ENCODE data around the gene EIF2B4. TPM values are rescaled to one million over a fixed set of nuclear protein-coding genes. Genes with fewer than 3 reads are reported as not detected.

The EIF2B4 gene
- total and polyA plus RNA-seq, 2 of the 8 experiments (the other 6 are each of a cell fraction or from before 2014, with no cell fraction given), result 60.0 to 63.2 TPM

DNA sequence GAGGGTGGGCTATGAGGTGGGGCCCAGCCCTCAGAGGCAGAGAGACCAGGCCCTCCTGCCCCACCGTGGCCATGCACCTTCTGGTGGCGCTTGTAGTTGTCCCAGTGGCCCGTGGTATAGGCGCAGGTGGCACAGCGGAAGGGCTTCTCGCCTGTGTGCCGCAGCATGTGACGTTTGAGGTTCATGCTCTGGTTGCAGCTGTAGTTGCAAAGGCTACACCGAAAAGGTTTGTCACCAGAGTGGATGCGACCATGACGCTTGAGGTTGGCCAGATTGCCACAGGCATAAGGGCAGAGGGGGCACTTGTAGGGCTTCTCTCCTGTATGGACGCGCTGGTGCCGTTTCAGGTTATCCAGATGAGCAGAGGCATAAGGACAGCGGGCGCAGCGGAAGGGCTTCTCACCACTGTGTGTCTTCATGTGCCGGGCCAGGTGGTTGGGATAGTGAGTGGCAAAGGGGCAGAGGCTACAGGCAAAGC is 7.5 kb upstream of the EIF2B4 start (continued):
- TF ChIP-seq CHD7 (IDR thresholded peaks at IDR 0.05; ENCODE audit: insufficient replicate concordance, low read length), result no peak
- TF ChIP-seq FOSL1 (IDR thresholded peaks at IDR 0.05; ENCODE audit: insufficient read depth, low read depth, low read length), result no peak
- no peak for TF ChIP-seq CEBPB (IDR thresholded peaks at IDR 0.05; ENCODE audit: low read depth, low read length)
- TF ChIP-seq RFX5 (IDR thresholded peaks at IDR 0.05; ENCODE audit: borderline replicate concordance, low read depth, low read length), result no peak
- TF ChIP-seq, protein P1, sequence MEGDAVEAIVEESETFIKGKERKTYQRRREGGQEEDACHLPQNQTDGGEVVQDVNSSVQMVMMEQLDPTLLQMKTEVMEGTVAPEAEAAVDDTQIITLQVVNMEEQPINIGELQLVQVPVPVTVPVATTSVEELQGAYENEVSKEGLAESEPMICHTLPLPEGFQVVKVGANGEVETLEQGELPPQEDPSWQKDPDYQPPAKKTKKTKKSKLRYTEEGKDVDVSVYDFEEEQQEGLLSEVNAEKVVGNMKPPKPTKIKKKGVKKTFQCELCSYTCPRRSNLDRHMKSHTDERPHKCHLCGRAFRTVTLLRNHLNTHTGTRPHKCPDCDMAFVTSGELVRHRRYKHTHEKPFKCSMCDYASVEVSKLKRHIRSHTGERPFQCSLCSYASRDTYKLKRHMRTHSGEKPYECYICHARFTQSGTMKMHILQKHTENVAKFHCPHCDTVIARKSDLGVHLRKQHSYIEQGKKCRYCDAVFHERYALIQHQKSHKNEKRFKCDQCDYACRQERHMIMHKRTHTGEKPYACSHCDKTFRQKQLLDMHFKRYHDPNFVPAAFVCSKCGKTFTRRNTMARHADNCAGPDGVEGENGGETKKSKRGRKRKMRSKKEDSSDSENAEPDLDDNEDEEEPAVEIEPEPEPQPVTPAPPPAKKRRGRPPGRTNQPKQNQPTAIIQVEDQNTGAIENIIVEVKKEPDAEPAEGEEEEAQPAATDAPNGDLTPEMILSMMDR (IDR thresholded peaks at IDR 0.05; ENCODE audit: control extremely low read depth in 1 of 3, insufficient read depth in 1 of 3, low read depth in 1 of 3, low read length in 3 of 3), result no peak
- TF ChIP-seq TBP (IDR thresholded peaks at IDR 0.05; ENCODE audit: low read depth, low read length), result no peak
- TF ChIP-seq CREB1 (IDR thresholded peaks at IDR 0.05), result no peak
- TF ChIP-seq POLR2A (IDR thresholded peaks at IDR 0.05; ENCODE audit: control extremely low read depth in 1 of 2, low read depth in 2 of 2, low read length in 2 of 2), result peak in 1 of 2 experiments; percentile 67; a peak in 1 of 3 replicates
- no peak for TF ChIP-seq RBBP5 (IDR thresholded peaks at IDR 0.05; ENCODE audit: borderline replicate concordance, low read depth, low read length)
- 0 out of 2 replicates have a peak, but pooled peaks have one; percentile 14 for TF ChIP-seq POLR2AphosphoS5 (IDR thresholded peaks at IDR 0.05; ENCODE audit: low read depth, low read length)
